ENCODE results near the gene NEURL4.
"Not testable (repeated sequence)": the region's sequence is repeated elsewhere in the genome, so short reads cannot be mapped to it uniquely, and the experiment has no call there.

- TF ChIP-seq CTCF (IDR thresholded peaks at IDR 0.05; ENCODE audit: low read depth, low read length, poor library complexity, severe bottlenecking); EZH2phosphoT487 (IDR thresholded peaks at IDR 0.05; ENCODE audit: borderline replicate concordance, low read length): not testable (repeated sequence)
Observed at GRCh38 chr17:7332600-7333069, 3.5 kb upstream of the NEURL4 start.
